H9 (cell line): ENCODE data around the gene MAST4. TPM values are rescaled to one million over a fixed set of nuclear protein-coding genes. Genes with fewer than 3 reads are reported as not detected.

Experiments
- DNase-seq: peaks from one replicate; pipeline ENCODE4 v3.0.0-alpha.2; 2017
- H2AFZ ChIP-seq: one replicate; pipeline ENCODE4 v1.6.1; 2013; ENCODE audit warnings: mild to moderate bottlenecking, low read length, control low read depth, moderate library complexity
- H2AK5ac ChIP-seq: 2 replicates; pipeline ENCODE4 v1.6.1; 2013; ENCODE audit warnings: low read length, control low read depth, mixed read lengths; ENCODE audit not compliant: insufficient read length
- H2BK120ac ChIP-seq: one replicate; pipeline ENCODE4 v1.6.1; 2013; ENCODE audit warnings: low read depth, mild to moderate bottlenecking, low read length, control low read depth, inconsistent platforms; ENCODE audit not compliant: poor library complexity, severe bottlenecking
- H2BK12ac ChIP-seq: 2 replicates; pipeline ENCODE4 v1.6.1; 2013; ENCODE audit warnings: low read length, control low read depth, mixed read lengths, low read depth; ENCODE audit not compliant: insufficient read length
- H2BK15ac ChIP-seq: 2 replicates; pipeline ENCODE4 v1.6.1; 2013; ENCODE audit warnings: low read depth, low read length, control low read depth
- H2BK20ac ChIP-seq: one replicate; pipeline ENCODE4 v1.6.1; 2013; ENCODE audit warnings: low read depth, mild to moderate bottlenecking, low read length, control low read depth, inconsistent platforms; ENCODE audit not compliant: poor library complexity, severe bottlenecking
- H2BK5ac ChIP-seq: 2 replicates; pipeline ENCODE4 v1.6.1; 2013; ENCODE audit warnings: low read length, control low read depth, mixed read lengths; ENCODE audit not compliant: insufficient read length
- H3K14ac ChIP-seq: 2 replicates; pipeline ENCODE4 v1.6.1; 2013; ENCODE audit warnings: low read length, control low read depth; ENCODE audit not compliant: insufficient read depth
- H3K18ac ChIP-seq: 2 replicates; pipeline ENCODE4 v1.6.1; 2013; ENCODE audit warnings: low read depth, mild to moderate bottlenecking, mixed read lengths, low read length, control low read depth; ENCODE audit not compliant: insufficient read length
- H3K23ac ChIP-seq: 2 replicates; pipeline ENCODE4 v1.6.1; 2013; ENCODE audit warnings: low read length, control low read depth, mixed read lengths, low read depth; ENCODE audit not compliant: insufficient read length
- H3K23me2 ChIP-seq: 2 replicates; pipeline ENCODE4 v1.6.1; 2013; ENCODE audit warnings: low read depth, mild to moderate bottlenecking, mixed read lengths, low read length, control low read depth; ENCODE audit not compliant: insufficient read length, poor library complexity, severe bottlenecking
- H3K27ac ChIP-seq: 2 replicates; pipeline ENCODE4 v1.5.1; 2013; ENCODE audit warnings: low read length, control low read depth, mixed read lengths, low read depth; ENCODE audit not compliant: insufficient read length
- H3K27me3 ChIP-seq: 2 replicates; pipeline ENCODE4 v1.6.1; 2013; ENCODE audit warnings: low read length, control low read depth, inconsistent platforms; ENCODE audit not compliant: insufficient read depth
- H3K4ac ChIP-seq: 2 replicates; pipeline ENCODE4 v1.6.1; 2013; ENCODE audit warnings: low read depth, mild to moderate bottlenecking, control low read depth, inconsistent platforms, low read length, moderate library complexity
- H3K4me1 ChIP-seq: 2 replicates; pipeline ENCODE4 v1.6.1; 2013; ENCODE audit warnings: low read length, control low read depth, inconsistent platforms; ENCODE audit not compliant: insufficient read depth
- H3K4me2 ChIP-seq: 2 replicates; pipeline ENCODE4 v1.6.1; 2013; ENCODE audit warnings: low read length, control low read depth, mixed read lengths; ENCODE audit not compliant: insufficient read length, insufficient read depth
- H3K56ac ChIP-seq: 2 replicates; pipeline ENCODE4 v1.6.1; 2013; ENCODE audit warnings: low read depth, mild to moderate bottlenecking, mixed read lengths, low read length, control low read depth; ENCODE audit not compliant: insufficient read length
- H3K79me1 ChIP-seq: 2 replicates; pipeline ENCODE4 v1.6.1; 2013; ENCODE audit warnings: low read depth, mild to moderate bottlenecking, moderate library complexity, low read length, control low read depth, inconsistent platforms; ENCODE audit not compliant: insufficient read depth, poor library complexity, severe bottlenecking
- H3K79me2 ChIP-seq: 2 replicates; pipeline ENCODE4 v1.6.1; 2013; ENCODE audit warnings: low read length, control low read depth, inconsistent platforms; ENCODE audit not compliant: insufficient read depth
- H3K9ac ChIP-seq: 2 replicates; pipeline ENCODE4 v1.6.1; 2013; ENCODE audit warnings: low read length, control low read depth, mixed read lengths; ENCODE audit not compliant: insufficient read length; ENCODE audit errors: extremely low read depth
- H3K9me3 ChIP-seq: one replicate; pipeline ENCODE4 v1.6.1; 2013; ENCODE audit warnings: low read depth, low read length, inconsistent platforms; ENCODE audit not compliant: control insufficient read depth
- H3T11ph ChIP-seq: one replicate; pipeline ENCODE4 v1.6.1; 2013; ENCODE audit warnings: mild to moderate bottlenecking, low read length, control low read depth, inconsistent platforms
- H4K20me1 ChIP-seq: one replicate; pipeline ENCODE4 v1.6.1; 2013; ENCODE audit not compliant: control insufficient read depth, insufficient read length, insufficient read depth
- H4K5ac ChIP-seq: 2 replicates; pipeline ENCODE4 v1.6.1; 2013; ENCODE audit warnings: low read depth, mild to moderate bottlenecking, mixed read lengths, low read length, control low read depth; ENCODE audit not compliant: insufficient read length
- H4K8ac ChIP-seq: replicated peaks from 2 replicates; pipeline ENCODE4 v1.6.1; 2013; ENCODE audit warnings: low read length, control low read depth, mixed read lengths, low read depth; ENCODE audit not compliant: insufficient read length
- H4K91ac ChIP-seq: 2 replicates; pipeline ENCODE4 v1.6.1; 2013; ENCODE audit warnings: low read depth, mild to moderate bottlenecking, moderate library complexity, mixed read lengths, low read length, control low read depth; ENCODE audit not compliant: insufficient read length
- H3K27ac Mint-ChIP-seq, 3 experiments: 2 replicates in 2 of 3; 3 replicates in 1 of 3; pipeline ENCODE4 v1.8.0; 2020 to 2021; ENCODE audit warnings: mixed read lengths in 3 of 3, mild to moderate bottlenecking in 1 of 3, moderate library complexity in 1 of 3
- H3K27me3 Mint-ChIP-seq: 2 replicates; pipeline ENCODE4 v1.8.0; 2021; ENCODE audit warnings: low read depth, mild to moderate bottlenecking, moderate library complexity, mixed read lengths
- H3K36me3 Mint-ChIP-seq, 3 experiments: 2 replicates in 2 of 3; 3 replicates in 1 of 3; pipeline ENCODE4 v1.8.0; 2020 to 2021; ENCODE audit warnings: low read depth in 3 of 3, mixed read lengths in 3 of 3; ENCODE audit not compliant: insufficient read depth in 1 of 3
- H3K4me1 Mint-ChIP-seq, 2 experiments: 2 replicates each; pipeline ENCODE4 v1.8.0; 2020; ENCODE audit warnings: mixed read lengths in 2 of 2
- H3K4me3 Mint-ChIP-seq, 2 experiments: 2 replicates in 1 of 2; 3 replicates in 1 of 2; pipeline ENCODE4 v1.8.0; 2020 to 2021; ENCODE audit warnings: mild to moderate bottlenecking in 2 of 2, mixed read lengths in 2 of 2, moderate library complexity in 1 of 2
- H3K9me3 Mint-ChIP-seq, 2 experiments: 2 replicates in 1 of 2; 3 replicates in 1 of 2; pipeline ENCODE4 v1.8.0; 2020; ENCODE audit warnings: mild to moderate bottlenecking in 2 of 2, mixed read lengths in 2 of 2, moderate library complexity in 1 of 2
- CTCF ChIP-seq: fragments of 200-600 bp; sonication (generic); conservative IDR thresholded peaks from 3 replicates; pipeline ENCODE4 v1.8.0; 2021; ENCODE audit warnings: antibody characterized with exemption, mild to moderate bottlenecking
- WGBS: extraction: QIAGEN DNeasy Blood & Tissue Kit; methylation state at CpG from one replicate; pipeline ENCODE4 v1.1.7; 2013; ENCODE audit warnings: missing lambda C conversion rate, low lambda C conversion rate, mixed read lengths; ENCODE audit not compliant: insufficient read length; ENCODE audit errors: extremely low coverage; 5-methylcytosine and 5-hydroxymethylcytosine counted together
- long read RNA-seq: library from polyadenylated mRNA; unstranded; transcript quantifications from one replicate; pipeline ENCODE4 v2.0.0, GENCODE V29; 2020
- total RNA-seq: library from RNA; stranded (reverse); gene quantifications from 2 replicates; pipeline ENCODE4 v1.2.1, GENCODE V29; 2021

The MAST4 gene
- total RNA-seq: 3.7 and 4.3 TPM in 2 replicates
- long read RNA-seq, partial matches to known transcripts: 3 of 8 reads
- long read RNA-seq, other reads (novel, unspliced or antisense): 5 of 8 reads

- H2BK12ac ChIP-seq: no peak within 1 kb of the TSS
- no peak within 1 kb of the TSS for H2BK20ac ChIP-seq
- no peak within 1 kb of the TSS for H3K23ac ChIP-seq
- no peak within 1 kb of the TSS for H3K18ac ChIP-seq
- H3K4me1 Mint-ChIP-seq: peaks cover 14 to 18% of the 10 kb centered on the region in 2 experiments
- H3K4me2 ChIP-seq: peak within 1 kb of the TSS; percentile 96
- H3K23me2 ChIP-seq: peaks cover 9% of the 10 kb centered on the region
- H2BK15ac ChIP-seq: no peak within 1 kb of the TSS
- no peaks in the 10 kb centered on the region for H3K79me1 ChIP-seq
- no peaks in the 10 kb centered on the region for H3K9me3 ChIP-seq
- no peaks in the 10 kb centered on the region; a peak in 1 of 7 replicates for H3K36me3 Mint-ChIP-seq
- H3T11ph ChIP-seq: no peak within 1 kb of the TSS
- H3K4me1 ChIP-seq: no peaks in the 10 kb centered on the region
- DNase-seq: peak; percentile 97
- no peaks in the 10 kb centered on the region for H4K20me1 ChIP-seq
- H3K4ac ChIP-seq: no peak within 1 kb of the TSS
- no peak within 1 kb of the TSS for H3K27ac ChIP-seq
- H2AK5ac ChIP-seq: no peak within 1 kb of the TSS
- H2AFZ ChIP-seq: no peak within 1 kb of the TSS
- H3K9me3 Mint-ChIP-seq: no peaks in the 10 kb centered on the region; a peak in 1 of 5 replicates
- H2BK5ac ChIP-seq: no peak within 1 kb of the TSS
- H3K9ac ChIP-seq: no peak within 1 kb of the TSS
- no peak for TF ChIP-seq CTCF
- H3K27me3 Mint-ChIP-seq: peaks cover 82% of the 10 kb centered on the region
- H3K14ac ChIP-seq: no peak within 1 kb of the TSS
- H3K27ac Mint-ChIP-seq: no peak within 1 kb of the TSS; a peak in 1 of 7 replicates
- no peak within 1 kb of the TSS for H4K8ac ChIP-seq
- H4K5ac ChIP-seq: no peak within 1 kb of the TSS
- peak within 1 kb of the TSS; percentile 73 to 91 for H3K4me3 Mint-ChIP-seq
- peaks cover 21% of the 10 kb centered on the region for H3K27me3 ChIP-seq
- WGBS: no CpG with 5 or more reads among the region's 74 CpGs
- H4K91ac ChIP-seq: no peak within 1 kb of the TSS
- H3K79me2 ChIP-seq: no peaks in the 10 kb centered on the region
- no peak within 1 kb of the TSS for H3K56ac ChIP-seq
- no peak within 1 kb of the TSS for H2BK120ac ChIP-seq
Measured at GRCh38 chr5:66595756-66596635, at the start of gene MAST4. Gene MAST4, plus strand, starts transcription at chr5:66596393. Its CDS starts 263 bp downstream, at chr5:66596656.
